ENCODE measurements around the gene GRHPR.

- no peak for TF ChIP-seq CTCF (IDR thresholded peaks at IDR 0.05)
- no peak for TF ChIP-seq POLR2A (IDR thresholded peaks at IDR 0.05)
Measured at GRCh38 chr9:37382982-37383357, 39.5 kb upstream of the GRHPR start.

Measured in lower leg skin (tissue), 3 donors.